HepG2 (cell line): Measurements from ENCODE around the gene WDR76. TPM values are rescaled to one million over a fixed set of nuclear protein-coding genes. Genes with fewer than 3 reads are reported as not detected.

Experiments used
- AGO2 ChIP-seq: fragments of 200-400 bp; formaldehyde crosslinking; optimal IDR thresholded peaks from 2 replicates; pipeline ENCODE3; 2017; ENCODE audit warnings: mild to moderate bottlenecking, low read depth, low read length, moderate library complexity
- BCL3 ChIP-seq: sonication (generic); formaldehyde crosslinking; IDR thresholded peaks from 2 replicates; pipeline ENCODE4 v1.5.1; 2020; ENCODE audit warnings: mild to moderate bottlenecking, missing genetic modification reagents, moderate library complexity
- BORCS8-MEF2B ChIP-seq: sonication (generic); formaldehyde crosslinking; IDR thresholded peaks from 2 replicates; pipeline ENCODE4 v1.8.0; 2022; ENCODE audit warnings: mild to moderate bottlenecking, missing genetic modification reagents
- GTF3A ChIP-seq: sonication (generic); formaldehyde crosslinking; conservative IDR thresholded peaks from 2 replicates; pipeline ENCODE4 v1.4.0; 2020; ENCODE audit warnings: mild to moderate bottlenecking, missing genetic modification reagents
- HMGXB3 ChIP-seq: sonication (generic); formaldehyde crosslinking; IDR thresholded peaks from 2 replicates; pipeline ENCODE4 v1.4.0; 2020; ENCODE audit warnings: missing genetic modification reagents, borderline replicate concordance
- PCBP1 ChIP-seq: fragments of 200-400 bp; formaldehyde crosslinking; IDR thresholded peaks from 2 replicates; pipeline ENCODE4 v1.6.1; 2017; ENCODE audit warnings: mild to moderate bottlenecking, low read depth, low read length, borderline replicate concordance
- PHF20 ChIP-seq: sonication (generic); formaldehyde crosslinking; IDR thresholded peaks from 2 replicates; pipeline ENCODE4 v1.5.0; 2020; ENCODE audit warnings: mild to moderate bottlenecking, missing genetic modification reagents
- PHF8 ChIP-seq: sonication (generic); formaldehyde crosslinking; IDR thresholded peaks from 2 replicates; pipeline ENCODE4 v1.5.0; 2020; ENCODE audit warnings: missing genetic modification reagents
- STAT6 ChIP-seq: sonication (generic); formaldehyde crosslinking; IDR thresholded peaks from 2 replicates; pipeline ENCODE4 v1.4.0; 2020; ENCODE audit warnings: missing genetic modification reagents, mild to moderate bottlenecking, borderline replicate concordance
- TARDBP ChIP-seq: sonication (generic); formaldehyde crosslinking; IDR thresholded peaks from 2 replicates; pipeline ENCODE4 v1.8.0; 2022; ENCODE audit warnings: mild to moderate bottlenecking, missing genetic modification reagents
- TFE3 ChIP-seq: IDR thresholded peaks from 2 replicates; pipeline ENCODE4 v1.6.1; 2016
- ZC3H13 ChIP-seq: sonication (generic); formaldehyde crosslinking; IDR thresholded peaks from 2 replicates; pipeline ENCODE4 v1.8.1; 2023; ENCODE audit warnings: mild to moderate bottlenecking, missing genetic modification reagents, moderate library complexity
- ZC3H4 ChIP-seq: sonication (generic); formaldehyde crosslinking; IDR thresholded peaks from 2 replicates; pipeline ENCODE4 v1.4.0; 2020; ENCODE audit warnings: missing genetic modification reagents, borderline replicate concordance
- ZFAT ChIP-seq: sonication (generic); formaldehyde crosslinking; conservative IDR thresholded peaks from 2 replicates; pipeline ENCODE4 v1.8.1; 2023; ENCODE audit warnings: missing genetic modification reagents, inconsistent platforms
- ZFP36 ChIP-seq: fragments of 150-350 bp; IDR thresholded peaks from 2 replicates; pipeline ENCODE4 v1.6.1; 2018; ENCODE audit warnings: borderline replicate concordance, low read length, low read depth; ENCODE audit not compliant: partially characterized antibody
- ZNF20 ChIP-seq: sonication (generic); formaldehyde crosslinking; IDR thresholded peaks from 2 replicates; pipeline ENCODE4 v1.4.0; 2020; ENCODE audit warnings: mild to moderate bottlenecking, moderate library complexity, missing genetic modification reagents
- ZNF501 ChIP-seq: sonication (generic); formaldehyde crosslinking; IDR thresholded peaks from 2 replicates; pipeline ENCODE4 v1.5.1; 2020; ENCODE audit warnings: mild to moderate bottlenecking, moderate library complexity, missing genetic modification reagents
- ZNF510 ChIP-seq: sonication (generic); formaldehyde crosslinking; IDR thresholded peaks from 2 replicates; pipeline ENCODE4 v1.4.0; 2020; ENCODE audit warnings: low read depth, mild to moderate bottlenecking, missing genetic modification reagents
- ZNF713 ChIP-seq: sonication (generic); formaldehyde crosslinking; IDR thresholded peaks from 2 replicates; pipeline ENCODE4 v1.4.0; 2020; ENCODE audit warnings: mild to moderate bottlenecking, missing genetic modification reagents
- polyA plus RNA-seq, 8 experiments: library from polyadenylated mRNA; depleted of rRNA in 3 of 8; stranded (reverse) in 7 of 8; unstranded in 1 of 8; fragments of >200 nt; fragmentation: Illumina TruSeq in 4 of 8; extraction: Trizol in 4 of 8; gene quantifications; 2 replicates each; pipeline versions ENCODE4 v1.2.1 to v1.2.3, GENCODE V29; 2011 to 2016; ENCODE audit warnings: low read depth in 4 of 8, missing spikeins in 1 of 8, mixed read lengths in 1 of 8; ENCODE audit not compliant: insufficient read depth in 1 of 8
- total RNA-seq, 5 experiments: library from RNA; depleted of rRNA; stranded (reverse); fragments of >200 nt; fragmentation: Illumina TruSeq; extraction: Trizol; gene quantifications; 2 replicates each; pipeline ENCODE4 v1.2.3, GENCODE V29; 2016; ENCODE audit warnings: low read depth in 1 of 5

WDR76 gene
- total and polyA plus RNA-seq, 2 of the 13 experiments (the other 11 are each of a cell fraction or from before 2014, with no cell fraction given): 1.1 to 9.7 TPM

GRCh38 chr15:43792761-43793476 is 33.9 kb upstream of the WDR76 start (continued):
- TF ChIP-seq BCL3 (CRISPR knock-in tag) (no peak), ZNF510 (no peak), PCBP1 (0 out of 2 replicates have a peak, but pooled peaks have one; percentile 56), ZC3H4 (CRISPR knock-in tag) (peak; percentile 78; the same call in 1 of the 2 replicates), TFE3 (no peak), ZNF501 (peak; percentile 62; the same call in 1 of the 2 replicates), BORCS8-MEF2B (CRISPR knock-in tag) (no peak; the same call in 1 of the 2 replicates), ZC3H13 (0 out of 2 replicates have a peak, but pooled peaks have one; percentile 20), ZFAT (peak; percentile 81; the same call in 1 of the 2 replicates), ZFP36 (no peak), PHF20 (peak; percentile 2; the same call in 1 of the 2 replicates), STAT6 (CRISPR knock-in tag) (no peak), ZNF713 (0 out of 2 replicates have a peak, but pooled peaks have one; percentile 2), GTF3A (CRISPR knock-in tag) (no peak), ZNF20 (CRISPR knock-in tag) (no peak), TARDBP (peak; percentile 32; the same call in 1 of the 2 replicates), AGO2 (peak; percentile 86), HMGXB3 (CRISPR knock-in tag) (0 out of 2 replicates have a peak, but pooled peaks have one; percentile 14), PHF8 (CRISPR knock-in tag) (peak; percentile 6; the same call in 1 of the 2 replicates)
